ENCODE data around the gene GRIA4. TPM values are rescaled to one million over a fixed set of nuclear protein-coding genes. Genes with fewer than 3 reads are reported as not detected.

Gene GRIA4
- polyA plus RNA-seq, 3 donors = not detected

DNA sequence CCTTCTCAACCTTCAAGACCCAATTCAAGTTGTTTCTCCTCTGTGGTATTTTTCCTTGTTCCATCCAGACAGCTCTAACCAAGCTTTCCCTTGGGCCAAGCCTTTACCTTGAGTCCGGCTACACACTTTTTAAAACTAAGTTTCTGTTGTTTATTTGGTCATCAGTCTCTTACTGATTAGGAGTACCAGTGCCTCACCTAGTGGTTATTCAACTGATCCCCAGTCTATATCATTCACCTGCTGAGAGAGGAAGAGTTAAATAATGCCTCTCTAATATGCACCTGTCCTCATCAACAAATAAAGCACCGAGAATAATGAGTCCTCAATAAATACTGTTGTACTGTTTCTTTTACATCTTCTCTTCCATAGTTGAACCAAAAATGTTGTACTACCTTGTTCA, 251.4 kb downstream of the GRIA4 start:
- Mint-ChIP-seq H3K36me3 (no peaks in the 10 kb centered on the region), H3K27ac (no peak overlapping the region), H3K9me3 (no peaks in the 10 kb centered on the region), H3K27me3 (ENCODE audit: low read depth in 3 of 3) (no peaks in the 10 kb centered on the region), H3K4me1 (no peaks in the 10 kb centered on the region), H3K4me3 (no peak overlapping the region)
- no peak overlapping the region for H2AFZ ChIP-seq (ENCODE audit: insufficient read depth, low read depth, low read length, poor library complexity, severe bottlenecking)
- H3K79me2 ChIP-seq (ENCODE audit: insufficient read depth, low read length) = no peaks in the 10 kb centered on the region
- no peaks in the 10 kb centered on the region for H4K20me1 ChIP-seq (ENCODE audit: insufficient read depth, low read length)
- intact Hi-C loops (cut with micrococcal nuclease) = loop anchor here in 1 of 2 donors (10.0 kb wide), 1 partner anchor 1256 kb away; no protein-coding TSS in a partner anchor
- no peak for DNase-seq
- TF ChIP-seq, protein P1, sequence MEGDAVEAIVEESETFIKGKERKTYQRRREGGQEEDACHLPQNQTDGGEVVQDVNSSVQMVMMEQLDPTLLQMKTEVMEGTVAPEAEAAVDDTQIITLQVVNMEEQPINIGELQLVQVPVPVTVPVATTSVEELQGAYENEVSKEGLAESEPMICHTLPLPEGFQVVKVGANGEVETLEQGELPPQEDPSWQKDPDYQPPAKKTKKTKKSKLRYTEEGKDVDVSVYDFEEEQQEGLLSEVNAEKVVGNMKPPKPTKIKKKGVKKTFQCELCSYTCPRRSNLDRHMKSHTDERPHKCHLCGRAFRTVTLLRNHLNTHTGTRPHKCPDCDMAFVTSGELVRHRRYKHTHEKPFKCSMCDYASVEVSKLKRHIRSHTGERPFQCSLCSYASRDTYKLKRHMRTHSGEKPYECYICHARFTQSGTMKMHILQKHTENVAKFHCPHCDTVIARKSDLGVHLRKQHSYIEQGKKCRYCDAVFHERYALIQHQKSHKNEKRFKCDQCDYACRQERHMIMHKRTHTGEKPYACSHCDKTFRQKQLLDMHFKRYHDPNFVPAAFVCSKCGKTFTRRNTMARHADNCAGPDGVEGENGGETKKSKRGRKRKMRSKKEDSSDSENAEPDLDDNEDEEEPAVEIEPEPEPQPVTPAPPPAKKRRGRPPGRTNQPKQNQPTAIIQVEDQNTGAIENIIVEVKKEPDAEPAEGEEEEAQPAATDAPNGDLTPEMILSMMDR (IDR thresholded peaks at IDR 0.05) = no peak
- no peak overlapping the region for H3K9ac ChIP-seq (ENCODE audit: insufficient read depth, low read length, poor library complexity, severe bottlenecking)
- no peaks in the 10 kb centered on the region for H3K9me3 ChIP-seq (replicated peaks in 1 of 2; ENCODE audit: control insufficient read depth in 1 of 2, insufficient read depth in 1 of 2, low read length in 2 of 2)
- H3K27ac ChIP-seq (ENCODE audit: low read depth in 1 of 2, low read length in 2 of 2) = no peak overlapping the region
- H3K4me2 ChIP-seq (replicated peaks; ENCODE audit: extremely low read depth, low read length, poor library complexity, severe bottlenecking) = no peak overlapping the region
- H3K4me3 ChIP-seq (replicated peaks in 1 of 3; ENCODE audit: low read depth in 2 of 3, low read length in 3 of 3) = no peak overlapping the region
- no peaks in the 10 kb centered on the region for H3K4me1 ChIP-seq (ENCODE audit: control insufficient read depth in 1 of 2, insufficient read depth in 2 of 2, low read length in 2 of 2)
- H3K27me3 ChIP-seq (ENCODE audit: control insufficient read depth in 2 of 2, insufficient read depth in 2 of 2, low read length in 2 of 2) = no peaks in the 10 kb centered on the region
- WGBS (ENCODE audit: insufficient coverage) = no CpG with 5 or more reads among the region's 2 CpGs
- no peaks in the 10 kb centered on the region for H3K36me3 ChIP-seq (replicated peaks in 1 of 2; ENCODE audit: control insufficient read depth in 1 of 2, insufficient read depth in 2 of 2, low read length in 2 of 2)

DNA sequence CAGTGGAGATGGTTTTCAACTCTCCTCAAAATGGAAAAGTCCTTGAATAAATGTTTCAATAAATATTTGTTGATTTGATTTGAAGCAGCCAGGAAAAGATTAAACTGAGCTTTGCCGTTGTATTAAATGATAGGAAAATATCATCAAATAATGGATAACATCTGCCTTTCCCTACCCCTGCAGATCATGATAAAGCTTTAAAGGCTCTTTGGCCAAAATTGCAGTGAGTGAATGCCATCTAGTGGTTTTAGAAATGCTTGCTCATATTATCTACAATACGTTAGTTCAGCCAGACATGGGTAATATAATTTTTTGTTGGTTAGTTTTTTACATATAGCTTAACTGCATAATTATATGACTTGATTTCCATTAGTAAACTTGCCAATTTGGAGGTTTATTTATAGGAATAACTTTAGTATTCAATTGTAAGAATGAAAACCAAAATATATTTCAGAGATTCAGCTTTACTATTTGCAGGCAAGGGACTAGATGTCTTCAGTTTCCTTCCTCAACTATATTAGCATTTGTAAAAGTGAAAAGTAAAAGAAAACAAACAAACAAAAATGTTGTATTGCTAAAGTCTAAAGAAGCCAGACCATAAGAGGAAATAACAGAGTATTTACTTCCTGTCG, 253.0 kb downstream of the GRIA4 start:
- H3K27me3 Mint-ChIP-seq (ENCODE audit: low read depth in 3 of 3) = peaks cover 0 to 1% (median 0%) of the 10 kb centered on the region in 3 donors
- no CpG with 5 or more reads among the region's 3 CpGs for WGBS (ENCODE audit: insufficient coverage)

More for the DNA sequence above, 253.0 kb downstream of the GRIA4 start:
- Histone ChIP-seq H3K4me1 (ENCODE audit: control insufficient read depth in 1 of 2, insufficient read depth in 2 of 2, low read length in 2 of 2) (no peaks in the 10 kb centered on the region), H3K27ac (ENCODE audit: low read depth in 1 of 2, low read length in 2 of 2) (no peak overlapping the region), H2AFZ (ENCODE audit: insufficient read depth, low read depth, low read length, poor library complexity, severe bottlenecking) (no peak overlapping the region), H3K9me3 (replicated peaks in 1 of 2; ENCODE audit: control insufficient read depth in 1 of 2, insufficient read depth in 1 of 2, low read length in 2 of 2) (no peaks in the 10 kb centered on the region), H3K79me2 (ENCODE audit: insufficient read depth, low read length) (no peaks in the 10 kb centered on the region), H3K4me3 (replicated peaks in 1 of 3; ENCODE audit: low read depth in 2 of 3, low read length in 3 of 3) (no peak overlapping the region), H3K27me3 (ENCODE audit: control insufficient read depth in 2 of 2, insufficient read depth in 2 of 2, low read length in 2 of 2) (no peaks in the 10 kb centered on the region), H3K9ac (ENCODE audit: insufficient read depth, low read length, poor library complexity, severe bottlenecking) (no peak overlapping the region), H3K4me2 (replicated peaks; ENCODE audit: extremely low read depth, low read length, poor library complexity, severe bottlenecking) (no peak overlapping the region), H4K20me1 (ENCODE audit: insufficient read depth, low read length) (no peaks in the 10 kb centered on the region), H3K36me3 (replicated peaks in 1 of 2; ENCODE audit: control insufficient read depth in 1 of 2, insufficient read depth in 2 of 2, low read length in 2 of 2) (no peaks in the 10 kb centered on the region)
- H3K36me3 Mint-ChIP-seq = no peaks in the 10 kb centered on the region
- intact Hi-C loops (cut with micrococcal nuclease) = loop anchor here in 1 of 2 donors (10.0 kb wide), 1 partner anchor 1258 kb away; no protein-coding TSS in a partner anchor
- H3K27ac Mint-ChIP-seq = no peak overlapping the region
- no peaks in the 10 kb centered on the region for H3K4me1 Mint-ChIP-seq
- no peak overlapping the region for H3K4me3 Mint-ChIP-seq
- TF ChIP-seq, protein P1 (IDR thresholded peaks at IDR 0.05) = peak; percentile 77
- DNase-seq = peak; percentile 3 to 51 (median 22)
- no peaks in the 10 kb centered on the region for H3K9me3 Mint-ChIP-seq
